CD14-positive monocyte (primary cell): ENCODE results near the gene PRTFDC1. TPM values are rescaled to one million over a fixed set of nuclear protein-coding genes. Genes with fewer than 3 reads are reported as not detected.
"Not testable (repeated sequence)": the region's sequence is repeated elsewhere in the genome, so short reads cannot be mapped to it uniquely, and the experiment has no call there.

ENCODE experiments used
- DNase-seq, 3 donors: peaks; one replicate each; pipeline ENCODE4 v3.0.0-alpha.2; 2011 to 2022
- H2AFZ ChIP-seq: 2 replicates; pipeline ENCODE4 v1.6.0; 2012; ENCODE audit warnings: mild to moderate bottlenecking, low read depth, low read length, inconsistent platforms; ENCODE audit not compliant: insufficient read depth, poor library complexity, severe bottlenecking
- H3K27ac ChIP-seq, 2 donors: 1 replicate in 1 of 2; 2 replicates in 1 of 2; pipeline ENCODE4 v1.5.1; 2012 to 2013; ENCODE audit warnings: low read length in 2 of 2, control low read depth in 1 of 2, inconsistent platforms in 1 of 2, low read depth in 1 of 2, mild to moderate bottlenecking in 1 of 2
- H3K27me3 ChIP-seq, 2 donors: one replicate each; pipeline versions ENCODE4 v1.6.0 to v1.6.1; 2011 to 2013; ENCODE audit warnings: low read length in 2 of 2; ENCODE audit not compliant: control insufficient read depth in 2 of 2, insufficient read depth in 2 of 2
- H3K36me3 ChIP-seq, 2 donors: replicated peaks in 1 of 2; 1 replicate in 1 of 2; 2 replicates in 1 of 2; pipeline versions ENCODE4 v1.5.1 to v1.6.1; 2012 to 2013; ENCODE audit warnings: low read length in 2 of 2, control low read depth in 1 of 2, inconsistent platforms in 1 of 2, mild to moderate bottlenecking in 1 of 2; ENCODE audit not compliant: insufficient read depth in 2 of 2, control insufficient read depth in 1 of 2
- H3K4me1 ChIP-seq, 2 donors: 1 replicate in 1 of 2; 2 replicates in 1 of 2; pipeline versions ENCODE4 v1.5.1 to v1.6.1; 2012 to 2013; ENCODE audit warnings: low read length in 2 of 2, control low read depth in 1 of 2, inconsistent platforms in 1 of 2, mild to moderate bottlenecking in 1 of 2, moderate library complexity in 1 of 2; ENCODE audit not compliant: insufficient read depth in 2 of 2, control insufficient read depth in 1 of 2
- H3K4me2 ChIP-seq: replicated peaks from 2 replicates; pipeline ENCODE3; 2012; ENCODE audit warnings: low read length, moderate library complexity, mild to moderate bottlenecking; ENCODE audit not compliant: poor library complexity, severe bottlenecking; ENCODE audit errors: extremely low read depth
- H3K4me3 ChIP-seq, 3 experiments: fragments of 200-600 bp in 1 of 3; sonication (generic) in 1 of 3; replicated peaks in 1 of 3; 1 replicate in 2 of 3; 2 replicates in 1 of 3; pipeline ENCODE4 v1.5.1; 2011 to 2013; ENCODE audit warnings: low read length in 3 of 3, mild to moderate bottlenecking in 3 of 3, control low read depth in 2 of 3, low read depth in 2 of 3, inconsistent platforms in 1 of 3, moderate library complexity in 1 of 3
- H3K79me2 ChIP-seq: 2 replicates; pipeline ENCODE4 v1.6.0; 2012; ENCODE audit warnings: mild to moderate bottlenecking, control low read depth, inconsistent platforms, low read length, moderate library complexity; ENCODE audit not compliant: insufficient read depth
- H3K9ac ChIP-seq: 2 replicates; pipeline ENCODE4 v1.6.0; 2017; ENCODE audit warnings: low read length, mild to moderate bottlenecking; ENCODE audit not compliant: insufficient read depth, poor library complexity, severe bottlenecking
- H3K9me3 ChIP-seq, 2 donors: replicated peaks in 1 of 2; 1 replicate in 1 of 2; 2 replicates in 1 of 2; pipeline versions ENCODE4 v1.5.1 to v1.6.1; 2012 to 2013; ENCODE audit warnings: low read length in 2 of 2, control low read depth in 1 of 2; ENCODE audit not compliant: control insufficient read depth in 1 of 2, insufficient read depth in 1 of 2
- H4K20me1 ChIP-seq: 2 replicates; pipeline ENCODE4 v1.6.0; 2012; ENCODE audit warnings: mild to moderate bottlenecking, low read length, control low read depth, moderate library complexity; ENCODE audit not compliant: insufficient read depth
- H3K27ac Mint-ChIP-seq, 7 donors: one replicate each; pipeline ENCODE4 v1.8.0; 2020; ENCODE audit warnings: mild to moderate bottlenecking in 7 of 7, mixed read lengths in 7 of 7, moderate library complexity in 6 of 7, inconsistent platforms in 2 of 7
- H3K27me3 Mint-ChIP-seq, 3 donors: one replicate each; pipeline ENCODE4 v1.8.0; 2021 to 2022; ENCODE audit warnings: low read depth in 3 of 3, mild to moderate bottlenecking in 3 of 3, mixed read lengths in 3 of 3, moderate library complexity in 3 of 3, inconsistent platforms in 1 of 3
- H3K36me3 Mint-ChIP-seq, 2 donors: one replicate each; pipeline ENCODE4 v1.8.0; 2020; ENCODE audit warnings: mixed read lengths in 2 of 2, inconsistent platforms in 1 of 2, mild to moderate bottlenecking in 1 of 2
- H3K4me1 Mint-ChIP-seq: one replicate; pipeline ENCODE4 v1.8.0; 2020; ENCODE audit warnings: mild to moderate bottlenecking, mixed read lengths
- H3K4me3 Mint-ChIP-seq, 2 donors: one replicate each; pipeline ENCODE4 v1.8.0; 2020; ENCODE audit warnings: mild to moderate bottlenecking in 2 of 2, mixed read lengths in 2 of 2, moderate library complexity in 1 of 2
- H3K9me3 Mint-ChIP-seq, 7 donors: one replicate each; pipeline ENCODE4 v1.8.0; 2020 to 2022; ENCODE audit warnings: mixed read lengths in 7 of 7, mild to moderate bottlenecking in 6 of 7, moderate library complexity in 6 of 7, inconsistent platforms in 2 of 7
- WGBS: methylation state at CpG from one replicate; pipeline ENCODE4 v1.1.5; 2013; ENCODE audit warnings: missing lambda C conversion rate; ENCODE audit not compliant: insufficient coverage; 5-methylcytosine and 5-hydroxymethylcytosine counted together
- intact Hi-C, 2 donors: fragments of 100-400 bp; cut with micrococcal nuclease; formaldehyde crosslinking; loops; one replicate each; pipeline versions ENCODE4 v1.15.0 to v1.15.1; 2023
- polyA plus RNA-seq, 3 donors: library from polyadenylated mRNA; depleted of rRNA in 1 of 3; unstranded in 2 of 3; stranded (reverse) in 1 of 3; fragments of 300-500 nt in 2 of 3; fragments of >200 nt in 1 of 3; fragmentation: Illumina TruSeq in 2 of 3; gene quantifications; 1 replicate in 2 of 3; 2 replicates in 1 of 3; pipeline ENCODE4 v1.2.3, GENCODE V29; 2012 to 2021
- TF ChIP-seq, protein P1 (sequence below): fragments of 200-600 bp; IDR thresholded peaks from one replicate; pipeline ENCODE4 v1.8.0; 2022; ENCODE audit warnings: antibody characterized with exemption, mild to moderate bottlenecking

PRTFDC1 gene
- polyA plus RNA-seq, 3 donors = not detected

DNA sequence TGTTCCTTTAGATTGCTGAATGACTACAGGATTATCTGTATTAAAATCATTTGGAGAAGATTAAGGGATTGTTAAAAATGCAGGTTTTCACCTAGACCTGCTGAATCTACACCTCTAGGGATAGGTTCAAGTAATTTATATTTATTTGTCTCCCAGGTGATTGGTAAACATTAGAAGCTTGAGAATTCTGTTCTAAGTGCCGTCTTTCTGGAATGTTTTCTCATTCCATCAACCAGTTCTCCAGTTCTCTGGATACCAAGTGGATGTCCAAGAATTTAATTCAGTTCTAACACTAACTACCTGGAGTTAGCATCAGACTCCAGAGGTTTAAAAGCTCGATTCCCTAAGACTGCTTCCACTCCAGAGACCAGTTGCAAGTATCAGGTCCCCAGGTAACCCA, 110.9 kb downstream of the PRTFDC1 start:
- Mint-ChIP-seq H3K27ac (no peak overlapping the region), H3K27me3 (peaks cover 0 to 3% (median 0%) of the 10 kb centered on the region in 3 donors), H3K36me3 (no peaks in the 10 kb centered on the region), H3K4me1 (no peaks in the 10 kb centered on the region), H3K4me3 (no peak overlapping the region), H3K9me3 (peaks cover 2 to 11% (median 6%) of the 10 kb centered on the region in 7 donors)
- WGBS = no CpG with 5 or more reads among the region's 2 CpGs
- H3K79me2 ChIP-seq = no peaks in the 10 kb centered on the region
- no peaks in the 10 kb centered on the region for H4K20me1 ChIP-seq
- H3K27me3 ChIP-seq = no peaks in the 10 kb centered on the region
- no peak overlapping the region for H3K27ac ChIP-seq
- TF ChIP-seq, protein P1, sequence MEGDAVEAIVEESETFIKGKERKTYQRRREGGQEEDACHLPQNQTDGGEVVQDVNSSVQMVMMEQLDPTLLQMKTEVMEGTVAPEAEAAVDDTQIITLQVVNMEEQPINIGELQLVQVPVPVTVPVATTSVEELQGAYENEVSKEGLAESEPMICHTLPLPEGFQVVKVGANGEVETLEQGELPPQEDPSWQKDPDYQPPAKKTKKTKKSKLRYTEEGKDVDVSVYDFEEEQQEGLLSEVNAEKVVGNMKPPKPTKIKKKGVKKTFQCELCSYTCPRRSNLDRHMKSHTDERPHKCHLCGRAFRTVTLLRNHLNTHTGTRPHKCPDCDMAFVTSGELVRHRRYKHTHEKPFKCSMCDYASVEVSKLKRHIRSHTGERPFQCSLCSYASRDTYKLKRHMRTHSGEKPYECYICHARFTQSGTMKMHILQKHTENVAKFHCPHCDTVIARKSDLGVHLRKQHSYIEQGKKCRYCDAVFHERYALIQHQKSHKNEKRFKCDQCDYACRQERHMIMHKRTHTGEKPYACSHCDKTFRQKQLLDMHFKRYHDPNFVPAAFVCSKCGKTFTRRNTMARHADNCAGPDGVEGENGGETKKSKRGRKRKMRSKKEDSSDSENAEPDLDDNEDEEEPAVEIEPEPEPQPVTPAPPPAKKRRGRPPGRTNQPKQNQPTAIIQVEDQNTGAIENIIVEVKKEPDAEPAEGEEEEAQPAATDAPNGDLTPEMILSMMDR = no peak
- H3K4me2 ChIP-seq = no peak overlapping the region
- no peak overlapping the region for H3K9ac ChIP-seq
- no peak overlapping the region for H3K4me3 ChIP-seq
- no peaks in the 10 kb centered on the region for H3K36me3 ChIP-seq
- no peak for DNase-seq
- intact Hi-C loops = no loop called here
- no peaks in the 10 kb centered on the region for H3K4me1 ChIP-seq
- H3K9me3 ChIP-seq = no peaks in the 10 kb centered on the region
- H2AFZ ChIP-seq = no peak overlapping the region

DNA sequence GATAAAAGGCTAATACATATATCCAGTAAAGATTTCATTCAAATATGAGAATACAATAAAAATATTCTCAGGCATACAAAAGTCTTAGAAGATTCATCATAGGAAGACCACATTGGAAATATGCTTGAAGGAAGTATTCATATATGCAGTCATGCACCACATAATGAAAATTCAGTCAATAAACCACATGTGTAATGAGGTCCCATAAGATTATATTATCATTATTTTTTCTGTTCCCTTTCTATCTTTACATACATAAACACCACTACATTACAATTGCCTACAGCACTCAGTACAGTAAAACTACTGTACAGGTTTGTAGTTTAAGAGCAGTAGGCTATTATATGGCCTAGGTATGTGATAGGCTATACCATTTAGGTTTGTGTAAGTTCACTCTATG, 111.6 kb downstream of the PRTFDC1 start:
- no peak for DNase-seq
- no peaks in the 10 kb centered on the region for H3K27me3 ChIP-seq
- H3K4me2 ChIP-seq = no peak overlapping the region
- no peaks in the 10 kb centered on the region for H3K36me3 ChIP-seq
- Mint-ChIP-seq H3K27ac (no peak overlapping the region), H3K27me3 (peaks cover 0 to 3% (median 0%) of the 10 kb centered on the region in 3 donors), H3K36me3 (no peaks in the 10 kb centered on the region), H3K4me1 (no peaks in the 10 kb centered on the region), H3K4me3 (no peak overlapping the region), H3K9me3 (peaks cover 2 to 14% (median 6%) of the 10 kb centered on the region in 7 donors)
- H3K27ac ChIP-seq = no peak overlapping the region
- H3K79me2 ChIP-seq = no peaks in the 10 kb centered on the region
- no peaks in the 10 kb centered on the region for H3K4me1 ChIP-seq
- TF ChIP-seq, protein P1 = no peak
- intact Hi-C loops = no loop called here
- no peaks in the 10 kb centered on the region for H4K20me1 ChIP-seq
- no peak overlapping the region for H3K9ac ChIP-seq
- no peaks in the 10 kb centered on the region for H3K9me3 ChIP-seq
- H3K4me3 ChIP-seq = no peak overlapping the region
- H2AFZ ChIP-seq = no peak overlapping the region

DNA sequence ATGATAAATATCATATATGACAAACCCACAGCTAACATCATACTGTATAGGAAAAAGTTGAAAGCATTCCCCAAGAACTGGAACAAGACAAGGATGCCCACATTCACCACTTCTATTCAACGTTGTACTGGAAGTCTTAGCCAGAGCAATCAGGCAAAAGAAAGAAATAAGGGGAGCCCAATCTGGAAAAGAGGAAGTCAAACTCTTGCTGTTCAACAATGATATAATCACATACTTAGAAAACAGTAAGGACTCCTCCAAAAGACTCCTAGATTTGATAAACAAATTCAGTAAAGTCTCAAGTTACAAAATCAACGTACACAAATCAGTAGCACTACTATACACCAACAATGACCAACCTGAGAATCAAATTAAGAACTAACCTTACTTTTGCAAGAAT, 114.6 kb downstream of the PRTFDC1 start:
- H3K4me1 ChIP-seq, DNase-seq, H3K4me2 ChIP-seq, H3K36me3 Mint-ChIP-seq, H3K27ac ChIP-seq, intact Hi-C loops, H3K27ac Mint-ChIP-seq, H3K27me3 ChIP-seq, H2AFZ ChIP-seq, H3K36me3 ChIP-seq, H3K4me1 Mint-ChIP-seq, H4K20me1 ChIP-seq, H3K9ac ChIP-seq, H3K4me3 ChIP-seq, H3K4me3 Mint-ChIP-seq, H3K9me3 ChIP-seq, H3K27me3 Mint-ChIP-seq, H3K79me2 ChIP-seq: not testable (repeated sequence)
- peaks cover 2 to 17% (median 9%) of the 10 kb centered on the region in 7 donors for H3K9me3 Mint-ChIP-seq
- WGBS = no CpG with 5 or more reads among the region's 2 CpGs
